ENCODE data around the gene GPR183.

The GPR183 gene

DNA sequence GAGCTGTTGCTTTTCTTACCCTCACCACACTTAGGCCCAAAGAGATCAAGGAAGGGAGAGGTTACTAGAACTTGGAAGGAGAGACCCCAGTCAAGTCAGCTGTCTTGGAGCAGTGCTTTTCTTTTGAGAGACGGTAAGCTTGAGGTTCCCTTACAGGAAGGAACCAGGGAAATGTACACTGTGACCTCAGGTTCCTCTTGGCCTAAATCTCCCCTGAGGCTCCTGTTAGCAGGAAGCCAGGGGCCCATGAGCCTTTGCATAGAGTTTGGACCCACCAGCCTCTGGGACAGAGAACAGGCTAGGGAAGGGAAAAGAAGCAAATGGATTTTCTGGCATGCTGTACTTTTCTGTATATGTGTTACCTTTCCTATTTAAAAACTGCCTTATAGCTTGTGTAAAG is 43.1 kb downstream of the GPR183 start:
- H3K4me3 ChIP-seq (ENCODE audit: low read depth, low read length) = no peak overlapping the region
- no peak for DNase-seq (ENCODE audit: low read depth)
- TF ChIP-seq, protein P1, sequence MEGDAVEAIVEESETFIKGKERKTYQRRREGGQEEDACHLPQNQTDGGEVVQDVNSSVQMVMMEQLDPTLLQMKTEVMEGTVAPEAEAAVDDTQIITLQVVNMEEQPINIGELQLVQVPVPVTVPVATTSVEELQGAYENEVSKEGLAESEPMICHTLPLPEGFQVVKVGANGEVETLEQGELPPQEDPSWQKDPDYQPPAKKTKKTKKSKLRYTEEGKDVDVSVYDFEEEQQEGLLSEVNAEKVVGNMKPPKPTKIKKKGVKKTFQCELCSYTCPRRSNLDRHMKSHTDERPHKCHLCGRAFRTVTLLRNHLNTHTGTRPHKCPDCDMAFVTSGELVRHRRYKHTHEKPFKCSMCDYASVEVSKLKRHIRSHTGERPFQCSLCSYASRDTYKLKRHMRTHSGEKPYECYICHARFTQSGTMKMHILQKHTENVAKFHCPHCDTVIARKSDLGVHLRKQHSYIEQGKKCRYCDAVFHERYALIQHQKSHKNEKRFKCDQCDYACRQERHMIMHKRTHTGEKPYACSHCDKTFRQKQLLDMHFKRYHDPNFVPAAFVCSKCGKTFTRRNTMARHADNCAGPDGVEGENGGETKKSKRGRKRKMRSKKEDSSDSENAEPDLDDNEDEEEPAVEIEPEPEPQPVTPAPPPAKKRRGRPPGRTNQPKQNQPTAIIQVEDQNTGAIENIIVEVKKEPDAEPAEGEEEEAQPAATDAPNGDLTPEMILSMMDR (IDR thresholded peaks at IDR 0.05; ENCODE audit: control insufficient read depth, extremely low read depth, insufficient read depth) = no peak

DNA sequence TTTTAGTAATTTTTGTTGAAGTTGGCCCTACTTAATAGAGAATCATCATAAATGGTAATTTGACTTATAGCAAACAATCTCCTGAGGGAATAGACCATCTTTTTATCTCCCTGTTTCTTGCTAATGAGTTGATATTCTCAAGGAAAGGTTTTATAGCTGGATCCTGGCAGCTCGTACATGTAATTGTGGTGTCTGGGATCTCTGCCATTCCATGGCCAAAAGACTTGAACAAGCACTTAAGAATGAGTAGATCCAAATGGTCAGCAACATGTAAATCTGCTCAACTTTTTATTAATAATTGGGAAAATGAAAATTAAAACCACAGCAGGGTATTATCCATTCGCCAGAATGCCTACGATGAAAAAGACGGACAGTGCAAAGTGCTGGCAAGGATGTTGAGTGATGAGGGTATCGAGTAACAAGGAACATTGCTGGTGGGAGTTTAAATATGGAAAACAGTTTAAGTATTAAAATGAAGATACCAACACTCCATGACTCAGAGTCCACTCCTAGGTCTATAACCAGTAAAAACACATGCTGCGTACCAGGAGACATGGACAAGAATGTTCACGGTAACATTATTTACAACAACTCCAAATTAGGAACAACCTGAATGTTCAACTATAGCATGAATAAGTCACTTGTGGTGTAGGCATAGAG is 43.9 kb downstream of the GPR183 start:
- TF ChIP-seq, protein P1 (IDR thresholded peaks at IDR 0.05; ENCODE audit: control insufficient read depth, extremely low read depth, insufficient read depth) = no peak
- peak; percentile 17 for DNase-seq (ENCODE audit: low read depth)
- H3K4me3 ChIP-seq (ENCODE audit: low read depth, low read length) = no peak overlapping the region

DNA sequence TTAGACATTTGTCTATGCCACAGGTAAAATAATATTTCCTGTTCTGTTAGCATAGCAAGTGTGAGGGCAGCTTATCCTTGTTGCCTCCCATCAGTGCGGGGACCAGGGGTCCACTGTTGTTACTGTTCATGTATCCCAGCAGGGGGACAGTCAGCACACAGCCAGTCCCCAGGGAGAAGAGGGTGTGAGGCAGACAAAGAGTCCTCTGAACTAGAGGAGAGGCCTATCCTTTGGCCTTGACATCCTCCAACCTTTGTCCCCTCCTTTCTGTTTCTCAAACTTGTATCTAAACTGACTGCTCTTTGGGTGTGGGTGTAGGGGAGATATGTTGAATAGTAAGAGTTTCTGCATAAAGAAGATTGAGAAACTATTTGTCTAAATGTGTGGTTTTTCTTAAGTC is 46.1 kb downstream of the GPR183 start:
- no peak overlapping the region for H3K4me3 ChIP-seq (ENCODE audit: low read depth, low read length)
- TF ChIP-seq, protein P1 (IDR thresholded peaks at IDR 0.05; ENCODE audit: control insufficient read depth, extremely low read depth, insufficient read depth) = no peak
- no peak for DNase-seq (ENCODE audit: low read depth)

DNA sequence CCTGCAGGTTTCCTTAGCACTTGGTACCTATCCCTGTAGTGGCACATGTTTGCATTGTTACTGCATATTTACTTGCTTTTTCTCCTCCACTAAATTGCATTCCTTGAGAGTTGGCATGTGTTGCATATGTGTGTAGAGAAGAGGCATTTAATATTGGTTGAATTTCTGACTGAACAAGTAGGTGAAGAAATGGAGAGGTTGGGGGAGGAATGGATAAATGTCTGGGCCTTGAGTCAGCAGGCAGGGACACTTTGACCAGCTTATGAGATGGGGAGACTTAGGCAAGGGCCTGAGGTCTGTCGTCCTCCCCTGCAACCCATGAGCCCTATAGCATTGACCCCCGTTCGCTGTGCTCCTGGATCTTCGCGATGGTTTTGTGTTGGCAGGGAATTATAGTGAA is 47.0 kb downstream of the GPR183 start:
- H3K4me3 ChIP-seq (ENCODE audit: low read depth, low read length) = no peak overlapping the region
- TF ChIP-seq, protein P1 (IDR thresholded peaks at IDR 0.05; ENCODE audit: control insufficient read depth, extremely low read depth, insufficient read depth) = no peak
- DNase-seq (ENCODE audit: low read depth) = no peak

DNA sequence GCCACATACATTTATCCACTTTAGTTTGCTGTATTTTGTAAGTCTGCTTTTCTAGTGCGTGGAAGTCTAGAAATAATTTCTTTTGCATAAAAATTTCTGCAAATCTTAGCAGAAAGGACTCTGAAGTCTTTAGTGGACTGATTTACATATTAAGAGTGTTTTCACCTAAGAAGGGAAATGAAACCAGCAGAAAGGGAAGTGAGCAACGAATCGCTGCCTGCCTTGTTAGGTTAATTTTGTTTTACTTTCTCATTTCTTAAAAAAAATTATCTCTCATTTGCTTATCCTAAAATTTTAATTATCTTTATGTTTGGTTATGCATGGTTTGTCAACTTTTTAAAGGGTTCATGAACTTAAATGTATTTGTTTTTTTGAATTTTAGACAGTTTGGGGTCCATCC is 48.3 kb downstream of the GPR183 start:
- TF ChIP-seq, protein P1 (IDR thresholded peaks at IDR 0.05; ENCODE audit: control insufficient read depth, extremely low read depth, insufficient read depth) = no peak
- no peak for DNase-seq (ENCODE audit: low read depth)
- H3K4me3 ChIP-seq (ENCODE audit: low read depth, low read length) = no peak overlapping the region

DNA sequence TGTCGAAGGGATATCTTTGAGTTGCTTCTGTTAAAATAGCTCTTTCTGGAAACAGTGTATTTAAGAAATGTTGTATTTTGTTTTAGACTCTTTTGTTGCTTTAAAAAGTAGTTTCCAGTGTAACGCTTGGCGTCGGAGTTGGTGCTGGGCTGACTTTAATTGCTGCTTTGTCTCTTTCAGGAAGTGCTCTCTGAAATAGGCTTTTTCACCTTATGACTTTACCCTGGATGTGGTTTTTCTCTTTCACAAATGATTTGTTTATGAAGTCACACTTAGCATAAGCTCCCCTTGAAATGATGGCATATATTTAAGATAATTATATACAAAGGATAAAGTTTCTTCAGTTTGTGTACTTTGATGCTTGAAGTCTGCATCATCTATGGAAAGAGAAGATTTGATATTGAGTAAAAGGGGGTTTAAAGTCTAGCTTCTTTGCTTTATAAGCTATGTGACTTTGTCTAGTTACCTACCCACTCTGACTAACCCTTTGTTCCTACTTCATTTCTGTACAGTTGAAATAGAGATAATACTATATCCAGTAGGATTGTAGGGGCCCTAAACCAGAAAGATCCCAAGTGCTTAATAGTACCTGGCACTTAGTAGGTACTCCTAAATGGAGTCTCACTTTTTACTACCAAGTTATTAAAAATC is 48.9 kb downstream of the GPR183 start, which contains the start of gene GPR18:
Gene GPR18 (minus strand): TSS at position 170 of the 651 bp plus-strand sequence. CDS start 2,507 bp downstream, outside the sequence.
- no peak for DNase-seq (ENCODE audit: low read depth)

More for the DNA sequence above, 48.9 kb downstream of the GPR183 start, which contains the start of gene GPR18:
- no peak within 1 kb of the TSS for H3K4me3 ChIP-seq (ENCODE audit: low read depth, low read length)
- TF ChIP-seq, protein P1 (IDR thresholded peaks at IDR 0.05; ENCODE audit: control insufficient read depth, extremely low read depth, insufficient read depth) = no peak

All from LNCaP clone FGC (cell line).